ENCODE measurements around the gene PLA2G1B.

DNA sequence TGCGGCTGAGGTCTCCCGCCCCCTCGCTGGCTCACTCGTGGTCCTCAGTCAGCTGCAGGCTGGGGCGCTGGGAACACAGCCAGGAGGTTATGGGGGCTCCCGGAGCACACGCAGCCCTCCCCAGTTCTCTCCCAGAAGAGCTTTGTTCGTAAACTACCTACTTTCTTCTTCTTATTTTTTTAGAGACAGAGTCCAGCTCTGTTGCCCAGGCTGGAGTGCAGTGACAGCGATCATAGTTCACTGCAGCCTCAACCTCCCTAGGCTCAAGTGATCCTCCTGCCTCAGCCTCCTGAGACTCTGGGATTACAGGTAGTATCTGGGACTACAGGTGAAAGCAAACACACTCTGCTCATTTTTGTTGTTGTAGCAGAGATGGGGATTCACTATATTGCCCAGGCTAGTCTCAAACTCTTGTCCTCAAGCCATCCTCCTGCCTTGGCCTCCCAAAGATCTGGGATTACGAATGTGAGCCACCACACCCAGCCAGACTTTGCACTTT lies 15.5 kb upstream of the PLA2G1B start:
- TF ChIP-seq GATA2 (IDR thresholded peaks at IDR 0.05; ENCODE audit: low read depth, low read length) = no peak
- no peak for TF ChIP-seq GATA3 (IDR thresholded peaks at IDR 0.05; ENCODE audit: low read depth, low read length)
